Measurements from ENCODE around the gene SMARCA2.

Gene SMARCA2

GRCh38 chr9:2014696-2015580 lies at the start of gene SMARCA2:
SMARCA2 (plus strand) TSS chr9:2015347; CDS start chr9:2029023, 13,676 bp downstream.
- DNase-seq, result peak; percentile 99

GRCh38 chr9:1966725-1967366 lies 48.3 kb upstream of the SMARCA2 start:
- DNase-seq, result no peak

GRCh38 chr9:1969160-1969559 lies 46.0 kb upstream of the SMARCA2 start:
- DNase-seq, result no peak

DNA sequence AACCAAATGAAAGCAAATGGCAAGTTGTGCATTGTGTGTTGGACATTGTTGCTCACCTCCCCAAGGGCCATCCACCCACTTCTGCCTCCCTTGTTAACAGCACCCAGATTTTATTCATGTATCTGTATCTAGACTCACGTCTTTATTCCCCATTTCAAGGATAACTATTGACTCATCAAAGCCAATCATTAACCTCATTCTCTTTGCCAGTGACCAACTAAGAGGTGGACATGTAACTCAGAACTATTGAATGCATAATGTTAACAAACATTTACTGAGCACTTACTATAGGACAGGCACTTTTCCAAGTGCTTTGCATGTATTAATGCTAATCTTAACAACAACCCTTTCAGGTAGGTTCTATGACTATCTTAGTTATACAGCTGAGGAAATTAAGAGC lies 45.2 kb upstream of the SMARCA2 start:
- no peak for DNase-seq

GRCh38 chr9:1972672-1973071 lies 42.5 kb upstream of the SMARCA2 start:
- no peak for DNase-seq

- no peak for DNase-seq
These were observed 38.1 kb upstream of the SMARCA2 start for GRCh38 chr9:1977026-1977425.

DNA sequence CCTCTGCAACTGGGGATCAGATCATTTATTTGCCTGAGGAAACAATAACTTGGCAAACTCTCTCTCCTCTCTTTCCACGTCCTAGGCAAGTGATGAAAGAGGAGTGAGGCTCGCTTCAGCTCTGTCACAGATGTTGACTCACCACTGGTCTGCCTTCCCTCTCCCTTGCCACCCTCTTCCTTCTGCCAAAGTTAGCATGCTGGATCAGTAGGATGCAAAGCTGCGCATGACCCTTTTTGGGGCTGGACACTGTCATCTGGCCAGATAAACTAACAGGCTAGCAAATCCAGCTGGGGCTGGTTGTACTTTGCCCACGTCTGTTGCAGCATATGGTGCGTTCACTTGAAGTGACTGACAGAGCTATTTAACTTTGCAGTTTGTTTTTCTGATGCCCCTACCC lies 36.2 kb upstream of the SMARCA2 start:
- DNase-seq, result peak; percentile 30

DNA sequence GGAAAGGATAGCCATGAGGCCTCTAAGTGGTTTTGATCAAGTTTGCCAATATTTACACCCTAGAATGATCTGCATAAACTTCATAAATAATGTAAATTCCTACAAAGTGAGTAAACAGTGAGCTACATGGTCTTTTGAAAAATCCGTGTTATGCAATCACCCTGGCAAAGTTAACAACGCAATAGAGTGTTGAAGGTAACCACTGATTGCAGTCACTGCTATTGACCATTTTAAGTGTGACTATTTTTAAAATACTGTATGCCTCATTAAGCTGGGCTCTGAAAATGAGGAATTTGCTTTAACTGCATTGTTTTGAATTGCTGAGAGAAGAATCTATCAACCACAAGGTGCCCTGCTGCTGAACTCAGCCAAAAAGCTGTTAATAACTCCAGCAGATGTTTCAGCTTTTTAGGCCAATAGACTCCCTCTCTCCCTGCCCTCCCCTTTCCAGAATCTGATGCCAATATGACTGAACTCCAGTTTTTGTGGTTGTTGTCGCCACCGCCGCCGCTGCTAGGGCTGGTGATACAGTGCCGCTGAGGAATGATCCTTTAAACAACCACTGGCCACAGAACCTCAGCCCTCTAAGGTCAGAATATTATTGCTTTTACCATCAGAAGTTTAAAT lies 35.3 kb upstream of the SMARCA2 start:
- peak; percentile 15 for DNase-seq

- DNase-seq, result no peak
These were observed 34.8 kb upstream of the SMARCA2 start for GRCh38 chr9:1980387-1980786.

DNA sequence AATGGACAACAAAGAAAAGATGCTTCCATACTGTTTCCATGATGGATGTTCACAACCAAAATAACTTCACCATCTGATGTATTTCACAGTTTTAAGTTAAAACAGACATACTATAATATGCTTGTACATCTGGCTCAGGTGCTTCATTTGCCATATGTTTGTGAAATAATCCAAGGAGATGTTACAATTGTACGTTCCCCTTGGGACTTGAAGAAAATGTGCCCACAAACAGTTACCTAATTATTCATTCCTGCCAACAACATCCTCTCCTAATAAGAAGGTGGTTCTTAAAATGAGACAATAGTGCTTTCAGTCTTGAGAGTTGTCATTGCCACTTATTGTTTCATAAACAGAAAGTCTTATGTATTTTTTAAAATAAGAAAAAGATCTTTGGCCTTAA lies 33.1 kb upstream of the SMARCA2 start:
- no peak for DNase-seq

DNA sequence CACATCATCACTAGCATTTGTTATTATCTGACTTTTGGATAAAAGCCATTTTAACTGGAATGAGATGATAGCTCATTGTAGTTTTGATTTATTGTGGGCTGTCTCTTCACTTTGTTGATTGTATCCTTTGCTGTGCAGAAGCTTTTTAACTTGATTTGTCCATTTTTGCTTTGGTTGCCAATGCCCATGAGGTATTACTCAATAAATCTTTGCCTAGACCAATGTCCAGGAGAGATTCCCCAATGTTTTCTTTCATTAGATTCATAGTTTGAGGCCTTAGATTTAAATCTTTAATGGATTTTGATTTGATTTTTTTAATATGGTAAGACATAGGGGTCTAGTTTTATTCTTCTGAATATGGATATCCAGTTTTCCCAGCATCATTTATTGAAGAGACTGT lies 28.8 kb upstream of the SMARCA2 start:
- DNase-seq, result no peak

- no peak for DNase-seq
These were observed 25.6 kb upstream of the SMARCA2 start for GRCh38 chr9:1989500-1989899.

DNA sequence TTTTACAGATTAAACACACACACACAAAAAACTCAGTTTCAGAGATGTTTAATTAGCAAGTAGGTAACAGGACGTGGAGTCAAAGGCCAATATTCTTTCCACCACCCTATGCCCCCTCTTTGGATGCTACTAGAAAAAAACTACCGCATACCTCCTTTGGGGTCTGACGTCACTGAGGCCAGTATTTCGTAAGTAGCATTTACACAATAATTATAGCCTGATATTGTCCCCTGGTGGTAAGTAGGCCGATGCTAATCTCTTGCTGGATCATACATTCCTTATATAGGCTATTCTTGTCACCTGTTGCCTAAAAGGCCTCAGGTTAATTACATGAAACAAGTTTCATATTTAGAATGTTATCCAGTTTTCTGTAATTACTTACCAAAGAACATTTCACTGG lies 21.0 kb upstream of the SMARCA2 start:
- DNase-seq, result no peak

DNA sequence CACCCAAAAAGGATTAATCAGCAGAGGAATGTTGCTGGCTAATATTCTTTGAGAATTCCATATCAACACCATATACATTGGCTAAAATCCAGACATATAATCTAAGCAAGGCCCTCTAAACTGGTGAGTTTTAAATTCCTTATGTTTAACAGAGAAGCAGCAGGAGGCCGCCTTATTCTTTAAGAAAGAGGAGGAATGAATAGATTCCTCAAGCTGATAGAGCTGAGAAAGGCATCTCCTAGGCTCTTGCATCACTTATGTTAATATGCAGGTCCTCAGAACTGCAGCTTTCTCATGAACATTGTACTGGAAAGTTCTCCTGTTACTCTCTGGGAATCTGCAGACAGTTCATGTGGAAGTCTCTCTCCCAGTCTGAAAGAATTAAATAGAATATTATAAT lies 20.1 kb upstream of the SMARCA2 start:
- no peak for DNase-seq

DNA sequence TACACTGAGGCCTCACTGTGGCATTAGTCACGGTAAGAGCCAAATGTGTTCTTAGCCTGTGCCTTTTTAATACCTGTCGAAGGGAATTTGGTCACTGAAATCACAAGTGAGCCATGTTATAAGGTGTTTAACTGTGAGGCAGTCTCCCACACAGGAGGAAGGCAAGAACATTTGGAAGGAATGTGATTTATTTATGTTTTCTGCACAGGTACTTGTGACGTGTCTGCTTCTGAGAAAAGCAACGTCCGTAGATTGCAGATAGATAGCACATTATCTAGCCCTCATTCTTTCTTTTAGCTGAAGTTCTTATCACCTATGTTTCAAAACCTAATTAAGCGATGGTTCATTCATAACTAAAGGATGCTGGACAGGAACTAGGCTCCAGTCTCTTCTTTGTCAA lies 19.0 kb upstream of the SMARCA2 start:
- DNase-seq, result no peak

DNA sequence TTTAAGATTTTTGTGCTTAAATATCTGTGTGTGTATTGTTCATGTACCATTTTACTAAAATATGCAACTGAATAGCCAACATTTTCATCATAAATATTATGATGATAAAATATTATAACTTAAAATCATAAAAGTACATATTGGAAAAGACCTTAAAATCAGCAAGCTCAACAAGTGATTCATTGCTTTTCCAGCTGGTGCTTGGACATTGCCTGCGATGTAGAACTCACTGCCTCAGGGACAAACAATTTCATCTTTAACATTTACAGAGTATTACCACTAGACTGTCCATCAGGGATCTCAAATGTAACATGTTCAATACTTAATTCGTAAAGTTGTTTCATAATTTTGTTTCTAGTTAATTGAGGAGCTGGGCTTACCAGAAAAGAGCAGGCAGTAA lies 17.5 kb upstream of the SMARCA2 start:
- no peak for DNase-seq

- DNase-seq, result no peak
These were observed 17.0 kb upstream of the SMARCA2 start for GRCh38 chr9:1998111-1998510.

GRCh38 chr9:2000314-2000713 lies 14.8 kb upstream of the SMARCA2 start:
- DNase-seq, result no peak

DNA sequence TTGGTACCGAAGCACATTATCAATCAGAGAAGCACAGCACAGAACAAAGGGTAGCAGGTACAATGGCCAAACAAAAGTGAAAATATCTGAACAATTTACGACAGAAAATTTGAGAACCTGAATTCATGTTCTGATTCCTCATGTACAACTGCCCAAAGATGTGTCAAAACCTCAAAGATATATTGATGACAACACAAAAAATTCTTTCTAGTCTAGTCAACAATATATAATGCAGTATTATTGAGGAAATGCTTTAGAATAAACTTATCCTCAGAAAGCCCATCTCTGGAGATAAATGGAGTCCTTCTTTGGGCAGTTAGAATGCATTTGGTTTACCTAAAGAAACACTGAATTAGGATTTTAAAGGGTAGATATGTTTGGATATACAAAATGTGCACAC lies 6.8 kb upstream of the SMARCA2 start:
- DNase-seq, result no peak

- no peak for DNase-seq
These were observed 2.8 kb upstream of the SMARCA2 start for GRCh38 chr9:2012347-2012746.

DNA sequence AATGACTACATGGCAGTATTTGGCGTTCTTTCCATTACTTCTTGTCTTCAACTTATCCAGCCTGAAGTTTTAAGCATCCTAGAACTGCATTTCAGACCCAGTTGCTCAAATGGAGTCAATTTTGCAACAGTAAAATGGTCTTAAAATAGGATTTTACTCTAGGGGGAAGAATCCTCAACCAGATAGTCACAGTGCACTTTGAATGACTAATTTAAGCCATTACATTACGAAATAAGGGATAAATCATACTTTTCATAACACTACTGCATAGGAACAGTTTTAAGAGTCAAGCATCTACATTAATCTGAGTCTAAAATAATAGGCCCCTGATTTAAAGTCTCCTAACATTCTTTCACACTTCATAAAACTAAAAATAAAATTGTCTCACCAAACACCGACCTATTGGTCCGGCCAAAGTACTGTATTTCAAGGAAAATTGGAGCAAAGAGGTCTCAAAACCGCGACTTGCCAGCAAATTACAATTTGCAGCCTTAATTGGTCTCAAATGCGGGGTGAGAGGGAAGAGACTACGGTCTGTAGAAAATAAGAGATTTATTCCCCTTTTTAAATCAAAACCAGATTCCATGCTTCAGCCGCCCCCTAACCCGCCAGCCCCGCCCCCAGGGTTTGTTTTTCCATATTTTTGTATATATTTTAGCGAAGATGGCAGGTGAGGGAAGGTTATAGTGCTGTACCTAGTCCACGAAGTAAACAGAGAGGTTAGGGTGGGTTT lies 1.2 kb upstream of the SMARCA2 start:
- peak; percentile 75 for DNase-seq

GRCh38 chr9:2015581-2016407 lies 647 bp downstream of the SMARCA2 start:
- DNase-seq, result peak; percentile 33
